ENCODE measurements around the gene STK33. TPM values are rescaled to one million over a fixed set of nuclear protein-coding genes. Genes with fewer than 3 reads are reported as not detected.
A peak's percentile ranks its signal among the peaks of the same experiment; 100 is the strongest.

STK33 gene
- total RNA-seq, 2 experiments from 2014 or later = 3.7 to 3.9 TPM

DNA sequence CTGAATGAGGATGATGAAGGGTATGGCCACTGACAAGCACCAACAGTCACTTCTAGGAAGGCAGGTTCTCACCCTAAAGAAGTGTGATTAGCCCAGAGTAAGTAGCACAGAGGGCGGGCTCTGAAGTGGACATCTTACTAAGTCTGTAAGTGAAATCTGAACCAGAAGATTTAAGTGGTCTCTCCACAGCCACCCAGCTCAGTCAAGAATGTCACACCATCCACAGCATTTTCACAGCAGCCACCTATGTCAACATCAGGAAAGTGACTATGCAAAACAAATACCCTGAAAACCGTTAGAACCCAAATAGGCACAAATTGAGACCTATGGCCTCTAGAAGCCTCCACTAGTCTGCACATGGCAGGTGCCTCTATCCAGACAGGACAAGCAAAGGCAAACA lies 23.0 kb upstream of the STK33 start:
- ATAC-seq (no peak), DNase-seq (no peak)
- H3K27ac Mint-ChIP-seq = no peak overlapping the region
- ChIA-PET CTCF (no interaction called here), POLR2A (no interaction called here)
- H3K36me3 Mint-ChIP-seq (ENCODE audit: low read depth) = peaks cover 16% of the 10 kb centered on the region
- H3K27me3 Mint-ChIP-seq (ENCODE audit: low read depth) = no peaks in the 10 kb centered on the region
- H3K9me3 Mint-ChIP-seq (ENCODE audit: insufficient read depth) = no peaks in the 10 kb centered on the region
- peaks cover 1% of the 10 kb centered on the region for H3K4me1 Mint-ChIP-seq (ENCODE audit: low read depth)
- H3K4me3 Mint-ChIP-seq = no peak overlapping the region

GRCh38 chr11:8615291-8616032 lies 21.4 kb upstream of the STK33 start:
- H3K36me3 Mint-ChIP-seq (ENCODE audit: low read depth) = peaks cover 14% of the 10 kb centered on the region
- CTCF ChIA-PET = no interaction called here

DNA sequence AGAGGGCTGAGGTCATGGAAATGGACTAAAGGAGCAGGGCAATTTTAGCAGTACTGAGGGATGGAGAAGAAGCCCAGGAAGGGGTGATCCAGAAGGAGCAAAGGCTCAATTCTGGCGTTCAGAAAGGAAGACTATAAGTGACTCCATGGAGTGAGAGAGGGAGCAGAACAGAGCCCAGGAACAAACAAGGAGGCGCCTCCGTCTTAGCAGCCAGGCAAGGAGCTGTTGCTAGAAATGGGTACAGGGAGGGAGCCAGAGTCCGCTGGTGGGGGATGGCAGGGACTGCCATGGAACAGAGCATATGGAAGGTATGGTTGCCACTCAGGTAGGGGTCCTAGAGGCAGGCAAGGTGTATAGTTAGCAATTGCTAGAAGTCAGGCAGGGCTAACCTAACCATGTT lies 20.5 kb upstream of the STK33 start:
- Mint-ChIP-seq H3K27me3 (ENCODE audit: low read depth) (no peaks in the 10 kb centered on the region), H3K9me3 (ENCODE audit: insufficient read depth) (no peaks in the 10 kb centered on the region), H3K27ac (no peak overlapping the region), H3K36me3 (ENCODE audit: low read depth) (peaks cover 13% of the 10 kb centered on the region), H3K4me3 (no peak overlapping the region), H3K4me1 (ENCODE audit: low read depth) (peaks cover 6% of the 10 kb centered on the region)
- ChIA-PET CTCF (no interaction called here), POLR2A (no interaction called here)
- ATAC-seq = no peak
- no peak for DNase-seq

More at GRCh38 chr11:8615291-8616032, 21.4 kb upstream of the STK33 start:
- DNase-seq (no peak), ATAC-seq (no peak)
- no peak overlapping the region for H3K27ac Mint-ChIP-seq
- no peak overlapping the region for H3K4me3 Mint-ChIP-seq
- POLR2A ChIA-PET = no interaction called here
- H3K9me3 Mint-ChIP-seq (ENCODE audit: insufficient read depth) = no peaks in the 10 kb centered on the region
- H3K27me3 Mint-ChIP-seq (ENCODE audit: low read depth) = no peaks in the 10 kb centered on the region
- H3K4me1 Mint-ChIP-seq (ENCODE audit: low read depth) = peaks cover 6% of the 10 kb centered on the region

DNA sequence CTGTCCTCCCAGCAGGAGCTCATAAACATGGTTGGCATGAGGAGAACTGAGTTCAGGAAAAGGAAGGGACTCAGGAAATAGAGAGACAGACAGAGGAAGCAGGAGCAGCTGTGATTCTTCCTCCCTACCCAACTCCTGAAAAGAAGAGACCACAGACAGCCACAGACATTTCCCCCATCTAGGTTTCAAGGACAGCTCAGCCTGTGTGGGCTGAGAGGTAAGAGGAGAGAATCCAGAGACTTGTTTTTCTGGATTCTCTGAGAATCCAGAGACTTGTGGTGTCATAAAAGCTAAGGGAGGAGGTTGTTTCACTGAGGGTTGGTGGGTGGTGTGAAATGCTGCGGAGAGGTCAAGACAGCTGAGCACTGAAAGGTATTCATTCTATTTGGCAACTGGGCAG lies 19.0 kb upstream of the STK33 start:
- DNase-seq (no peak), ATAC-seq (no peak)
- Mint-ChIP-seq H3K9me3 (ENCODE audit: insufficient read depth) (no peaks in the 10 kb centered on the region), H3K27me3 (ENCODE audit: low read depth) (no peaks in the 10 kb centered on the region), H3K27ac (no peak overlapping the region), H3K36me3 (ENCODE audit: low read depth) (peaks cover 9% of the 10 kb centered on the region), H3K4me1 (ENCODE audit: low read depth) (peaks cover 6% of the 10 kb centered on the region), H3K4me3 (no peak overlapping the region)
- POLR2A ChIA-PET = no interaction called here
- CTCF ChIA-PET = interaction anchor here (1.1 kb wide), 1 partner anchor 349 kb away, joined by 3 read pairs; the partner anchor contains the start of gene LMO1

DNA sequence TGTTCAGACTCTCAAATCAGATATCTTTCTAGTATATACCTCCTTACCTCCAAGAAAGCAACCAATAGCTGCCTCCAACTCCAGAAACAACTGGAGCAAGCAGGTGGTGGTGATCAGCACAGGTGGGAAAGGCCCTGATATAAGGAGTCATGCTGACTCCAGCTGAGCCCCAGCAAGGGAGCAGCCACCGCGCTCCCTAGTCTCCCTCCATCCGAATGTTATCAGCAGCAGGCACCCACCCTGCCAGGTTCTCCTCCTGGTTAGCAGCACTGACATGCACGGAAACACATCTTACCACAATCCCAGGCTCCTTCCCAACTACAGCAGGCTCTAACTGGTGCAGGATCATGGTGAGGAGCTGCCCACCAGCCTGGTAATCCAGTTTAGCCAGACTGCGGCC lies 18.5 kb upstream of the STK33 start:
- H3K36me3 Mint-ChIP-seq (ENCODE audit: low read depth) = peaks cover 6% of the 10 kb centered on the region
- no peak overlapping the region for H3K4me3 Mint-ChIP-seq
- ChIA-PET CTCF (no interaction called here), POLR2A (no interaction called here)
- DNase-seq (no peak), ATAC-seq (no peak)
- peaks cover 6% of the 10 kb centered on the region for H3K4me1 Mint-ChIP-seq (ENCODE audit: low read depth)
- H3K27me3 Mint-ChIP-seq (ENCODE audit: low read depth) = no peaks in the 10 kb centered on the region
- H3K9me3 Mint-ChIP-seq (ENCODE audit: insufficient read depth) = no peaks in the 10 kb centered on the region
- H3K27ac Mint-ChIP-seq = no peak overlapping the region

DNA sequence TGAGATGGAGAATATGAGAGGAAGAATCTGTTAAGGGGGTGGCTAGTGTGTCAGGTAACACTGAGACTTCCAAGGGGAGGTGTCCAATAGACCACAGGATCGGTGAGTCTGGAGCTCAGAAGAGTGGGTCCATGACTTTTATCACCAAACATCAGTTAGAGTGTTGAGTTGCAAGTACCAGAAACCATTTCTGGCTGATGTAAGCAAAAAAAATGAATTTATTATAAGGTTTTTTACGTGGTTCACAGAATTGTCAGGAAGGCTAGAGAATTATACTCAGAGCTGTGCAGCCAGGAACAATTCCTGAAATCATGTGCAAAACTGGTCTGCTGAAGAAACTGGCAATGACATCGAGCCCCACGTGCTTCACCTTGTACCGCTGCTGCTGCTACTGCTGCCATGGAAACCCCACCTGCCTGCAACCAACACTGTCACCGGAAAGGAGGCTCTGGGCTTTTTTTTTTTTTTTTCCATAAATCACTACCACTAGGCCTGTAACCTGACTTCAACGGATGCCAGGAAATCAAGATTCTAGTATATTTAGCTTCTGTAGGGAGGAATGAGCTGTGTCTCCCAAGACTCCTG lies 16.6 kb upstream of the STK33 start:
- POLR2A ChIA-PET = interaction anchor here (0.7 kb wide), 1 partner anchor 15 kb away, joined by 4 read pairs; no protein-coding TSS in a partner anchor
- Mint-ChIP-seq H3K4me3 (no peak overlapping the region), H3K27me3 (ENCODE audit: low read depth) (peaks cover 5% of the 10 kb centered on the region), H3K9me3 (ENCODE audit: insufficient read depth) (no peaks in the 10 kb centered on the region), H3K4me1 (ENCODE audit: low read depth) (peaks cover 6% of the 10 kb centered on the region), H3K36me3 (ENCODE audit: low read depth) (peaks cover 4% of the 10 kb centered on the region), H3K27ac (no peak overlapping the region)
- peak; percentile 45 for DNase-seq
- CTCF ChIA-PET = interaction anchor here (0.7 kb wide), 1 partner anchor 422 kb away, joined by 3 read pairs; no protein-coding TSS in a partner anchor
- peak; percentile 67 for ATAC-seq

- Mint-ChIP-seq H3K27ac (no peak overlapping the region), H3K9me3 (ENCODE audit: insufficient read depth) (no peaks in the 10 kb centered on the region), H3K4me1 (ENCODE audit: low read depth) (peaks cover 6% of the 10 kb centered on the region), H3K36me3 (ENCODE audit: low read depth) (peaks cover 4% of the 10 kb centered on the region), H3K4me3 (no peak overlapping the region), H3K27me3 (ENCODE audit: low read depth) (peaks cover 16% of the 10 kb centered on the region)
- ChIA-PET CTCF (no interaction called here), POLR2A (no interaction called here)
- no peak for DNase-seq
- ATAC-seq = no peak
These were observed 14.6 kb upstream of the STK33 start for GRCh38 chr11:8608652-8609051.

GRCh38 chr11:8605971-8606563 lies 12.0 kb upstream of the STK33 start:
- peaks cover 16% of the 10 kb centered on the region for H3K27me3 Mint-ChIP-seq (ENCODE audit: low read depth)
- H3K4me1 Mint-ChIP-seq (ENCODE audit: low read depth) = peaks cover 4% of the 10 kb centered on the region
- CTCF ChIA-PET = no interaction called here

GRCh38 chr11:8604078-8604723 lies 10.2 kb upstream of the STK33 start:
- CTCF ChIA-PET = no interaction called here
- ATAC-seq = peak; percentile 82

More at GRCh38 chr11:8605971-8606563, 12.0 kb upstream of the STK33 start:
- Mint-ChIP-seq H3K9me3 (ENCODE audit: insufficient read depth) (no peaks in the 10 kb centered on the region), H3K4me3 (no peak overlapping the region), H3K36me3 (ENCODE audit: low read depth) (no peaks in the 10 kb centered on the region), H3K27ac (no peak overlapping the region)
- POLR2A ChIA-PET = interaction anchor here (1.1 kb wide), 1 partner anchor 77 kb away, joined by 3 read pairs; the partner anchor contains the start of genes RPL27A and TRIM66
- no peak for DNase-seq
- ATAC-seq = no peak

GRCh38 chr11:8603696-8604077 lies 9.7 kb upstream of the STK33 start:
- ATAC-seq (no peak), DNase-seq (no peak)
- no peaks in the 10 kb centered on the region for H3K36me3 Mint-ChIP-seq (ENCODE audit: low read depth)
- CTCF ChIA-PET = no interaction called here
- H3K4me1 Mint-ChIP-seq (ENCODE audit: low read depth) = no peaks in the 10 kb centered on the region
- no peak overlapping the region for H3K4me3 Mint-ChIP-seq
- H3K27me3 Mint-ChIP-seq (ENCODE audit: low read depth) = peaks cover 20% of the 10 kb centered on the region
- POLR2A ChIA-PET = no interaction called here
- no peak overlapping the region for H3K27ac Mint-ChIP-seq
- H3K9me3 Mint-ChIP-seq (ENCODE audit: insufficient read depth) = no peaks in the 10 kb centered on the region

More at GRCh38 chr11:8604078-8604723, 10.2 kb upstream of the STK33 start:
- H3K36me3 Mint-ChIP-seq (ENCODE audit: low read depth) = no peaks in the 10 kb centered on the region
- POLR2A ChIA-PET = no interaction called here
- no peaks in the 10 kb centered on the region for H3K4me1 Mint-ChIP-seq (ENCODE audit: low read depth)
- H3K9me3 Mint-ChIP-seq (ENCODE audit: insufficient read depth) = no peaks in the 10 kb centered on the region
- DNase-seq = peak; percentile 62
- peaks cover 16% of the 10 kb centered on the region for H3K27me3 Mint-ChIP-seq (ENCODE audit: low read depth)
- H3K4me3 Mint-ChIP-seq = no peak overlapping the region
- no peak overlapping the region for H3K27ac Mint-ChIP-seq

- CTCF ChIA-PET = no interaction called here
These were observed 7.5 kb upstream of the STK33 start for GRCh38 chr11:8601376-8602133.

More at GRCh38 chr11:8601376-8602133, 7.5 kb upstream of the STK33 start:
- H3K4me1 Mint-ChIP-seq (ENCODE audit: low read depth) = no peaks in the 10 kb centered on the region
- H3K36me3 Mint-ChIP-seq (ENCODE audit: low read depth) = no peaks in the 10 kb centered on the region
- peaks cover 32% of the 10 kb centered on the region for H3K27me3 Mint-ChIP-seq (ENCODE audit: low read depth)
- ATAC-seq (no peak), DNase-seq (no peak)
- POLR2A ChIA-PET = no interaction called here
- H3K4me3 Mint-ChIP-seq = no peak overlapping the region
- H3K9me3 Mint-ChIP-seq (ENCODE audit: insufficient read depth) = no peaks in the 10 kb centered on the region
- H3K27ac Mint-ChIP-seq = no peak overlapping the region
